H1 (cell line): Measurements from ENCODE around the gene CA10. TPM values are rescaled to one million over a fixed set of nuclear protein-coding genes. Genes with fewer than 3 reads are reported as not detected.
A peak's percentile ranks its signal among the peaks of the same experiment; 100 is the strongest.

ENCODE experiments used
- CTCF ChIA-PET: fragments of 300-600 bp; sonication (Branson Sonifier 250); formaldehyde crosslinking; loops from one replicate; lab custom pipeline; 2021; ENCODE audit not compliant: partially characterized antibody; lab: Charles Lee
- POLR2A ChIA-PET: fragments of 300-600 bp; sonication (Branson Sonifier 250); formaldehyde crosslinking; loops from one replicate; lab custom pipeline; 2021; ENCODE audit warnings: inconsistent platforms; ENCODE audit not compliant: partially characterized antibody; lab: Charles Lee
- DNase-seq, 2 experiments: peaks; one replicate each; pipeline versions ENCODE4 v3.0.0 to v3.0.0-alpha.2; 2010 to 2022; ENCODE audit warnings: low spot score in 2 of 2, low read depth in 1 of 2, mixed read lengths in 1 of 2
- FAIRE-seq: peaks from 2 replicates; lab custom pipeline; 2011; peaks lifted over from hg19 to GRCh38; lab: Jason Lieb, UNC
- H2AFZ ChIP-seq: 2 replicates; pipeline ENCODE4 v1.8.1; 2012; ENCODE audit warnings: low read length, inconsistent platforms
- H2AK5ac ChIP-seq: 2 replicates; pipeline ENCODE4 v1.6.1; 2013; ENCODE audit warnings: low read depth, low read length
- H2BK120ac ChIP-seq: replicated peaks from 2 replicates; pipeline ENCODE3; 2013; ENCODE audit warnings: low read depth, low read length, inconsistent platforms
- H2BK12ac ChIP-seq: 2 replicates; pipeline ENCODE4 v1.6.1; 2013; ENCODE audit warnings: low read depth, low read length
- H2BK15ac ChIP-seq: 2 replicates; pipeline ENCODE4 v1.6.1; 2013; ENCODE audit warnings: low read length
- H2BK20ac ChIP-seq: 2 replicates; pipeline ENCODE4 v1.6.1; 2013; ENCODE audit warnings: low read length
- H2BK5ac ChIP-seq: 2 replicates; pipeline ENCODE4 v1.6.1; 2013; ENCODE audit warnings: low read depth, low read length
- H3K14ac ChIP-seq: 2 replicates; pipeline ENCODE4 v1.6.1; 2013; ENCODE audit warnings: inconsistent platforms; ENCODE audit not compliant: insufficient read length
- H3K18ac ChIP-seq: 2 replicates; pipeline ENCODE4 v1.6.1; 2013; ENCODE audit warnings: low read length; ENCODE audit errors: extremely low read depth
- H3K23ac ChIP-seq: 2 replicates; pipeline ENCODE4 v1.6.1; 2013; ENCODE audit warnings: inconsistent platforms; ENCODE audit not compliant: insufficient read length
- H3K23me2 ChIP-seq: 2 replicates; pipeline ENCODE4 v1.6.1; 2013; ENCODE audit warnings: low read depth, low read length
- H3K27ac ChIP-seq: 2 replicates; pipeline ENCODE4 v1.6.1; 2011; ENCODE audit warnings: low read depth, low read length, inconsistent platforms
- H3K27me3 ChIP-seq, 4 experiments: replicated peaks in 1 of 4; 1 replicate in 1 of 4; 2 replicates in 3 of 4; pipeline versions ENCODE4 v1.6.1 to v1.8.1; 2011 to 2013; ENCODE audit warnings: low read length in 3 of 4, mild to moderate bottlenecking in 3 of 4, inconsistent platforms in 2 of 4, mixed read lengths in 2 of 4, moderate library complexity in 1 of 4; ENCODE audit not compliant: control insufficient read depth in 3 of 4, insufficient read depth in 3 of 4; ENCODE audit errors: extremely low read depth in 1 of 4
- H3K36me3 ChIP-seq, 4 experiments: 2 replicates each; pipeline versions ENCODE4 v1.6.1 to v1.8.1; 2011 to 2013; ENCODE audit warnings: mild to moderate bottlenecking in 4 of 4, low read length in 3 of 4, moderate library complexity in 2 of 4, control low read depth in 1 of 4, inconsistent platforms in 1 of 4; ENCODE audit not compliant: insufficient read depth in 4 of 4, control insufficient read depth in 2 of 4
- H3K4ac ChIP-seq: replicated peaks from 2 replicates; pipeline ENCODE3; 2013; ENCODE audit warnings: low read length, low read depth, mixed read lengths, inconsistent platforms; ENCODE audit not compliant: insufficient read length
- H3K4me1 ChIP-seq, 4 experiments: replicated peaks in 1 of 4; 1 replicate in 1 of 4; 2 replicates in 3 of 4; pipeline versions ENCODE4 v1.6.1 to v1.8.1; 2011 to 2013; ENCODE audit warnings: low read length in 3 of 4, inconsistent platforms in 2 of 4, mixed read lengths in 1 of 4; ENCODE audit not compliant: insufficient read depth in 4 of 4, control insufficient read depth in 3 of 4
- H3K4me2 ChIP-seq, 2 experiments: 2 replicates each; pipeline versions ENCODE4 v1.6.1 to v1.8.1; 2011 to 2013; ENCODE audit warnings: low read depth in 2 of 2, low read length in 2 of 2, control low read depth in 1 of 2, inconsistent platforms in 1 of 2, mild to moderate bottlenecking in 1 of 2; ENCODE audit not compliant: insufficient read depth in 1 of 2
- H3K4me3 ChIP-seq, 4 experiments: fragments of 200-600, 300-600 bp in 1 of 4; sonication (generic), shearing (Covaris generic), sonication (Bioruptor Twin) in 1 of 4; 2 replicates each; pipeline versions ENCODE4 v1.5.1 to v1.8.1; 2011 to 2016; ENCODE audit warnings: low read length in 4 of 4, low read depth in 3 of 4, control low read depth in 2 of 4, inconsistent platforms in 2 of 4, mild to moderate bottlenecking in 2 of 4, mixed read lengths in 1 of 4, moderate library complexity in 1 of 4; ENCODE audit not compliant: insufficient read depth in 2 of 4; ENCODE audit errors: extremely low read depth in 1 of 4
- H3K56ac ChIP-seq: replicated peaks from 2 replicates; pipeline ENCODE3; 2013; ENCODE audit warnings: low read depth, mild to moderate bottlenecking, mixed read lengths, low read length, inconsistent platforms; ENCODE audit not compliant: insufficient read length
- H3K79me1 ChIP-seq: 2 replicates; pipeline ENCODE4 v1.6.1; 2013; ENCODE audit warnings: low read depth, low read length, control low read depth
- H3K79me2 ChIP-seq, 2 experiments: 2 replicates each; pipeline versions ENCODE4 v1.6.1 to v1.8.1; 2012 to 2013; ENCODE audit warnings: low read length in 2 of 2, mild to moderate bottlenecking in 2 of 2, inconsistent platforms in 1 of 2; ENCODE audit not compliant: insufficient read depth in 2 of 2, control insufficient read depth in 1 of 2
- H3K9ac ChIP-seq, 4 experiments: replicated peaks in 1 of 4; 1 replicate in 1 of 4; 2 replicates in 3 of 4; pipeline versions ENCODE4 v1.6.1 to v1.8.1; 2011 to 2013; ENCODE audit warnings: low read depth in 3 of 4, low read length in 3 of 4, control low read depth in 2 of 4, mild to moderate bottlenecking in 2 of 4, moderate library complexity in 2 of 4, inconsistent platforms in 1 of 4; ENCODE audit errors: extremely low read depth in 1 of 4
- H3K9me3 ChIP-seq, 2 experiments: 2 replicates each; pipeline versions ENCODE4 v1.6.1 to v1.8.1; 2012 to 2013; ENCODE audit warnings: mild to moderate bottlenecking in 2 of 2, moderate library complexity in 2 of 2, control low read depth in 1 of 2, inconsistent platforms in 1 of 2, low read depth in 1 of 2, low read length in 1 of 2, mixed read lengths in 1 of 2; ENCODE audit not compliant: insufficient read depth in 2 of 2
- H4K20me1 ChIP-seq, 2 experiments: replicated peaks in 1 of 2; 2 replicates each; pipeline versions ENCODE3 to v1.8.1; 2011 to 2013; ENCODE audit warnings: inconsistent platforms in 2 of 2, low read length in 2 of 2, mild to moderate bottlenecking in 1 of 2; ENCODE audit not compliant: insufficient read depth in 2 of 2, control insufficient read depth in 1 of 2
- H4K5ac ChIP-seq: 2 replicates; pipeline ENCODE4 v1.6.1; 2013; ENCODE audit warnings: low read length, low read depth, mixed read lengths, inconsistent platforms; ENCODE audit not compliant: insufficient read length
- H4K8ac ChIP-seq: 2 replicates; pipeline ENCODE4 v1.8.0; 2013; ENCODE audit warnings: mild to moderate bottlenecking, moderate library complexity, low read length, inconsistent platforms; ENCODE audit not compliant: insufficient read depth; ENCODE audit errors: extremely low read depth
- H4K91ac ChIP-seq: replicated peaks from 2 replicates; pipeline ENCODE3; 2013; ENCODE audit warnings: low read length, mixed read lengths, inconsistent platforms; ENCODE audit not compliant: insufficient read length
- BACH1 ChIP-seq: IDR thresholded peaks from 2 replicates; pipeline ENCODE4 v1.6.1; 2012; ENCODE audit warnings: low read length, improper control_type of control experiment
- CTCF ChIP-seq, 3 experiments: IDR thresholded peaks; 1 replicate in 2 of 3; 2 replicates in 1 of 3; pipeline versions ENCODE4 v1.5.1 to v1.6.1; 2011; ENCODE audit warnings: low read length in 3 of 3, mild to moderate bottlenecking in 3 of 3, inconsistent platforms in 2 of 3, low read depth in 1 of 3, moderate library complexity in 1 of 3; ENCODE audit not compliant: insufficient read depth in 1 of 3; ENCODE audit errors: control extremely low read depth in 1 of 3
- RAD21 ChIP-seq, 2 experiments: IDR thresholded peaks in 1 of 2; conservative IDR thresholded peaks in 1 of 2; 2 replicates each; pipeline ENCODE4 v1.6.1; 2011; ENCODE audit warnings: low read depth in 2 of 2, low read length in 2 of 2, improper control_type of control experiment in 1 of 2, inconsistent platforms in 1 of 2, mild to moderate bottlenecking in 1 of 2, moderate library complexity in 1 of 2
- TEAD4 ChIP-seq: IDR thresholded peaks from 2 replicates; pipeline ENCODE4 v1.6.1; 2012; ENCODE audit warnings: low read depth, low read length, inconsistent platforms, mixed read lengths
- WGBS, 2 experiments: shearing (Covaris generic) in 1 of 2; methylation state at CpG; one replicate each; pipeline versions ENCODE4 v1.1.6 to v1.1.7; 2013 to 2015; ENCODE audit warnings: low lambda C conversion rate in 2 of 2, mixed read lengths in 2 of 2, inconsistent platforms in 1 of 2, low coverage in 1 of 2, missing lambda C conversion rate in 1 of 2; ENCODE audit not compliant: insufficient replicate concordance in 2 of 2, insufficient coverage in 1 of 2, insufficient read length in 1 of 2; ENCODE audit errors: extremely low coverage in 1 of 2, missing lambda C conversion rate in 1 of 2; 5-methylcytosine and 5-hydroxymethylcytosine counted together
- polyA plus RNA-seq, 7 experiments: library from polyadenylated mRNA; depleted of rRNA in 3 of 7; stranded (reverse) in 5 of 7; unstranded in 2 of 7; fragments of >200 nt in 5 of 7; fragments of 200-250 nt in 2 of 7; gene quantifications; 1 replicate in 5 of 7; 2 replicates in 1 of 7; 4 replicates in 1 of 7; pipeline versions ENCODE4 v1.2.1 to v1.2.3, GENCODE V29; 2011 to 2013; ENCODE audit warnings: missing spikeins in 2 of 7, mixed read lengths in 2 of 7
- total RNA-seq: library from RNA; stranded (reverse); fragmentation: NEBNext Ultra II Directional; extraction: Animal tissue kit (Norgen Biotek cat#: 25700); gene quantifications from 2 replicates; pipeline ENCODE4 v1.2.1, GENCODE V29; 2021

The CA10 gene
- total and polyA plus RNA-seq, 2 of the 8 experiments (the other 6 are each of a cell fraction or from before 2014, with no cell fraction given) = 0.60 to 0.63 TPM

- H2BK5ac ChIP-seq = no peak overlapping the region
- TF ChIP-seq TEAD4 (peak; percentile 88), CTCF (IDR thresholded peaks at IDR 0.05; ENCODE audit: control extremely low read depth in 1 of 3, insufficient read depth in 1 of 3, low read depth in 1 of 3, low read length in 3 of 3) (peak; percentile 76 to 91 (median 89)), BACH1 (no peak), RAD21 (IDR thresholded peaks at IDR 0.05 in 1 of 2, conservative IDR thresholded peaks at IDR 0.05 in 1 of 2; ENCODE audit: low read depth in 2 of 2, low read length in 2 of 2) (peak; percentile 89 to 94)
- TF ChIP-seq, all 59 proteins: peak for 3
- Histone ChIP-seq H3K56ac (no peak overlapping the region), H3K9me3 (peaks cover 3 to 4% of the 10 kb centered on the region in 2 experiments; a peak in 2 of 4 replicates), H4K91ac (no peak overlapping the region), H3K23me2 (no peaks in the 10 kb centered on the region), H2BK120ac (no peak overlapping the region), H3K36me3 (no peaks in the 10 kb centered on the region), H2AK5ac (no peak overlapping the region), H3K4me3 (no peak overlapping the region), H3K79me2 (no peaks in the 10 kb centered on the region), H3K18ac (no peak overlapping the region), H4K8ac (no peak overlapping the region), H2BK12ac (no peak overlapping the region), H4K5ac (no peak overlapping the region), H3K4ac (no peak overlapping the region), H3K23ac (no peak overlapping the region), H3K14ac (no peak overlapping the region), H3K79me1 (no peaks in the 10 kb centered on the region), H3K27ac (no peak overlapping the region), H2AFZ (no peak overlapping the region), H3K27me3 (no peaks in the 10 kb centered on the region), H2BK15ac (no peak overlapping the region), H3K9ac (no peak overlapping the region), H3K4me2 (no peak overlapping the region), H3K4me1 (no peaks in the 10 kb centered on the region), H4K20me1 (no peaks in the 10 kb centered on the region), H2BK20ac (no peak overlapping the region)
- FAIRE-seq (peak; percentile 65), DNase-seq (peak; percentile 9 to 62)
- ChIA-PET POLR2A (no interaction called here), CTCF (interaction anchor here (0.7 to 3.5 kb wide), 33 partner anchors 9 to 288 kb away, joined by 3 to 30 read pairs (median 4); no protein-coding TSS in a partner anchor)
- 47% methylated on average over 4 of the region's 4 CpGs; no CpG with 5 or more reads in 1 of the 2 experiments for WGBS, 2 experiments
Observed at GRCh38 chr17:51585514-51586104, 572.9 kb downstream of the CA10 start.
